PFSK-1 (cell line): Measurements from ENCODE around the gene MICB.

Source experiments
- FOXP2 ChIP-seq: optimal IDR thresholded peaks from 2 replicates; pipeline ENCODE3; 2011; ENCODE audit warnings: borderline replicate concordance, control low read depth, inconsistent platforms; ENCODE audit not compliant: insufficient read depth; ENCODE audit errors: extremely low read length, extremely low read depth
- POLR2AphosphoS5 ChIP-seq: IDR thresholded peaks from 2 replicates; pipeline ENCODE4 v1.6.1; 2012; ENCODE audit warnings: low read depth, mild to moderate bottlenecking, control low read depth, low read length, moderate library complexity
- REST ChIP-seq, 2 experiments: IDR thresholded peaks; 2 replicates each; pipeline versions ENCODE4 v1.6.1 to v1.8.0; 2011 to 2012; ENCODE audit warnings: low read depth in 2 of 2, low read length in 2 of 2, control low read depth in 1 of 2, inconsistent platforms in 1 of 2, mild to moderate bottlenecking in 1 of 2, moderate library complexity in 1 of 2; ENCODE audit not compliant: insufficient read depth in 1 of 2
- SIN3A ChIP-seq: IDR thresholded peaks from 2 replicates; pipeline ENCODE4 v1.6.1; 2012; ENCODE audit warnings: mild to moderate bottlenecking, low read length, moderate library complexity, borderline replicate concordance; ENCODE audit not compliant: insufficient read depth
- TAF1 ChIP-seq: IDR thresholded peaks from 2 replicates; pipeline ENCODE4 v1.6.1; 2012; ENCODE audit warnings: low read length, control low read depth, borderline replicate concordance; ENCODE audit not compliant: insufficient read depth

MICB gene

GRCh38 chr6:31477521-31477920 lies 20.4 kb upstream of the MICB start:
- TF ChIP-seq SIN3A, result no peak
- TF ChIP-seq FOXP2, result no peak
- no peak for TF ChIP-seq REST (IDR thresholded peaks at IDR 0.05; ENCODE audit: insufficient read depth in 1 of 2, low read depth in 2 of 2, low read length in 2 of 2)
- no peak for TF ChIP-seq POLR2AphosphoS5
- TF ChIP-seq TAF1, result no peak

- no peak for TF ChIP-seq TAF1
- TF ChIP-seq FOXP2, result no peak
- TF ChIP-seq SIN3A, result no peak
- no peak for TF ChIP-seq POLR2AphosphoS5
- TF ChIP-seq REST (IDR thresholded peaks at IDR 0.05; ENCODE audit: insufficient read depth in 1 of 2, low read depth in 2 of 2, low read length in 2 of 2), result no peak
These were observed 19.6 kb upstream of the MICB start for GRCh38 chr6:31478186-31478950.

GRCh38 chr6:31479151-31479932 lies 18.6 kb upstream of the MICB start:
- no peak for TF ChIP-seq TAF1
- no peak for TF ChIP-seq POLR2AphosphoS5
- no peak for TF ChIP-seq FOXP2
- no peak for TF ChIP-seq REST (IDR thresholded peaks at IDR 0.05; ENCODE audit: insufficient read depth in 1 of 2, low read depth in 2 of 2, low read length in 2 of 2)
- no peak for TF ChIP-seq SIN3A

GRCh38 chr6:31479933-31480535 lies 17.9 kb upstream of the MICB start:
- TF ChIP-seq REST (IDR thresholded peaks at IDR 0.05; ENCODE audit: insufficient read depth in 1 of 2, low read depth in 2 of 2, low read length in 2 of 2) (no peak), SIN3A (no peak)
